ENCODE data around the gene CNTRL. TPM values are rescaled to one million over a fixed set of nuclear protein-coding genes. Genes with fewer than 3 reads are reported as not detected.
A peak's percentile ranks its signal among the peaks of the same experiment; 100 is the strongest.
"Not testable (repeated sequence)": the region's sequence is repeated elsewhere in the genome, so short reads cannot be mapped to it uniquely, and the experiment has no call there.

The CNTRL gene
- total RNA-seq, 2 experiments from 2014 or later = 62.8 to 69.8 TPM

- Mint-ChIP-seq H3K4me3 (no peak overlapping the region), H3K36me3 (ENCODE audit: low read depth) (peaks cover 77% of the 10 kb centered on the region), H3K4me1 (ENCODE audit: low read depth) (no peaks in the 10 kb centered on the region), H3K9me3 (peaks cover 14% of the 10 kb centered on the region), H3K27ac (no peak overlapping the region), H3K27me3 (no peaks in the 10 kb centered on the region)
- ChIA-PET CTCF (interaction anchor here (1.0 to 1.3 kb wide), 2 partner anchors 13 to 350 kb away, joined by 3 read pairs; no protein-coding TSS in a partner anchor), POLR2A (no interaction called here)
- intact Hi-C loops (cut with micrococcal nuclease) = no loop called here
- ATAC-seq (no peak), DNase-seq (no peak)
- TF ChIP-seq CTCF (IDR thresholded peaks at IDR 0.05) = no peak
These were observed 23.9 kb downstream of the CNTRL start for GRCh38 chr9:121098567-121099198.

GRCh38 chr9:121104054-121104453 is 29.3 kb downstream of the CNTRL start:
- POLR2A ChIA-PET; intact Hi-C loops (cut with micrococcal nuclease); H3K4me3 Mint-ChIP-seq; DNase-seq; H3K27me3 Mint-ChIP-seq; CTCF ChIA-PET; H3K27ac Mint-ChIP-seq; ATAC-seq: not testable (repeated sequence)
- H3K9me3 Mint-ChIP-seq = peaks cover 14% of the 10 kb centered on the region
- H3K36me3 Mint-ChIP-seq (ENCODE audit: low read depth) = peaks cover 56% of the 10 kb centered on the region
- peaks cover 11% of the 10 kb centered on the region for H3K4me1 Mint-ChIP-seq (ENCODE audit: low read depth)

DNA sequence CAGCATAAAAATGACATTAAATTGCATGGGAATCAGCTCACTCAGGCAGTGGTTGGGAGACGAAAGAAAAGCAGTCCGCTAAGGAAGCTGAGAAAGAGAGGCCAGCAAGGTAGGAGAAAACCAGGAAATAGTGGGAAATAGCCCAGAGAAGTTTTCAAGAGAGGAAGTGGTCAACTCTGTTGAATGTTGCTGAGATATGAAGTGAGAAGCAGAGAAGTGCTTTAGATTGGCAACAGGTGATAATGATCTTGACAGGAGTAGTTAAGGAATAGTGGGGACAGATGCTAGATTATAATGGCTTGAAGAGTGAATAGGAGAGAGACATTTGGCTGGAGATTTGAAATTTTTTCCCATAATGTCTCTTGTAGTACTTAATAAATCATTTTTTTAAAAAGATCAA is 30.8 kb downstream of the CNTRL start:
- intact Hi-C loops (cut with micrococcal nuclease) = no loop called here
- H3K27ac Mint-ChIP-seq = peak overlapping the region; percentile 26
- POLR2A ChIA-PET = interaction anchor here (0.5 kb wide), 1 partner anchor 314 kb away, joined by 3 read pairs; no protein-coding TSS in a partner anchor

DNA sequence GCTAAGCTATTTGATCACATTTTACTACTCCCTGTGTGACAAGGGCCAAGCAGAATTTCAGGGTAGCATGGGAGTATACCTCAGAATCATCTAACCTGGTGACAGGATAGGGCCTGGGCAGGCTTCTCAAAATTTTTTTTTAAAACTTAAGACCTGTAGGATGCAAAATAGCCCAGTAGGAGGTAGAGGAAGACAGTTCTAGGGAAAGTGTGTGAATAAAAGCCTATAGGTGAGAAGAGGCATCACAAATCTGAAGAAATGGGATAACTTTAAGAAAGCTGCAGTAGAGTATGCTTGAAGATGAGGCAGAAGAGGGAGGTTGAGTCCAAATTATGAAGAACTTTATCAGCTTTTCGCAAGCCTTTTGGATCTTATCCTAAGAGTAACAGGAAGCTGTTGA is 32.3 kb downstream of the CNTRL start:
- Mint-ChIP-seq H3K27ac (no peak overlapping the region), H3K4me3 (no peak overlapping the region), H3K9me3 (peaks cover 5% of the 10 kb centered on the region), H3K36me3 (ENCODE audit: low read depth) (peaks cover 33% of the 10 kb centered on the region), H3K27me3 (no peaks in the 10 kb centered on the region), H3K4me1 (ENCODE audit: low read depth) (peaks cover 11% of the 10 kb centered on the region)
- peak; percentile 40 for TF ChIP-seq CTCF (IDR thresholded peaks at IDR 0.05)
- CTCF ChIA-PET = interaction anchor here (0.7 to 1.5 kb wide), 4 partner anchors 31 to 106 kb away, joined by 3 to 4 read pairs (median 3); no protein-coding TSS in a partner anchor
- POLR2A ChIA-PET = no interaction called here
- ATAC-seq = peak; percentile 72
- intact Hi-C loops (cut with micrococcal nuclease) = no loop called here
- DNase-seq = no peak

More for the DNA sequence above, 30.8 kb downstream of the CNTRL start:
- no peak for TF ChIP-seq CTCF (IDR thresholded peaks at IDR 0.05)
- DNase-seq (no peak), ATAC-seq (no peak)
- Mint-ChIP-seq H3K4me3 (no peak overlapping the region), H3K4me1 (ENCODE audit: low read depth) (peaks cover 11% of the 10 kb centered on the region), H3K9me3 (peaks cover 14% of the 10 kb centered on the region), H3K36me3 (ENCODE audit: low read depth) (peaks cover 41% of the 10 kb centered on the region), H3K27me3 (no peaks in the 10 kb centered on the region)
- CTCF ChIA-PET = no interaction called here

DNA sequence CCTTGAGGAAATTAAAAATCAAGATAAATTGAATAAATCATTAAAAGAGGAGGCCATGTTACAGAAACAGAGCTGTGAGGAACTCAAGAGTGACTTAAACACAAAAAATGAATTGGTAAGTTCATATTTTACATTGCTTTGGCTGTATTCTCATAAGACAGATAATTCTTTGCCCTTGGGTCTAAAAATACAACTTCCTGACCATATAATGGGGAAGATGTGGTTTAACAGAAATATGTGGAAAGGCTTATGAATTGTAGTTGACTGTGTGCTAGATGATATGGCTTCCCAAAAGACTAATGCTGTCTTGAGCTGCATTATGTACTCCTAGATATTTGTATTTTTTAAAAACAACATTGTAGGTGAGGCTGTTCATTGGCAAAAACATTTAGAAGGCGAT is 33.1 kb downstream of the CNTRL start:
- no peak overlapping the region for H3K27ac Mint-ChIP-seq
- H3K4me3 Mint-ChIP-seq = no peak overlapping the region
- no peak for ATAC-seq
- no peak for TF ChIP-seq CTCF (IDR thresholded peaks at IDR 0.05)
- peaks cover 11% of the 10 kb centered on the region for H3K4me1 Mint-ChIP-seq (ENCODE audit: low read depth)
- no peaks in the 10 kb centered on the region for H3K27me3 Mint-ChIP-seq
- no peak for DNase-seq
- POLR2A ChIA-PET = no interaction called here
- intact Hi-C loops (cut with micrococcal nuclease) = no loop called here
- H3K9me3 Mint-ChIP-seq = no peaks in the 10 kb centered on the region
- CTCF ChIA-PET = interaction anchor here (1.3 to 1.5 kb wide), 2 partner anchors 77 to 106 kb away, joined by 3 to 4 read pairs; no protein-coding TSS in a partner anchor
- peaks cover 28% of the 10 kb centered on the region for H3K36me3 Mint-ChIP-seq (ENCODE audit: low read depth)

Measured in activated CD8-positive, alpha-beta T cell treated with anti-CD3 and anti-CD28 coated beads for 36 hours (primary cell).